ENCODE data around the gene KCNJ10.

KCNJ10 gene

DNA sequence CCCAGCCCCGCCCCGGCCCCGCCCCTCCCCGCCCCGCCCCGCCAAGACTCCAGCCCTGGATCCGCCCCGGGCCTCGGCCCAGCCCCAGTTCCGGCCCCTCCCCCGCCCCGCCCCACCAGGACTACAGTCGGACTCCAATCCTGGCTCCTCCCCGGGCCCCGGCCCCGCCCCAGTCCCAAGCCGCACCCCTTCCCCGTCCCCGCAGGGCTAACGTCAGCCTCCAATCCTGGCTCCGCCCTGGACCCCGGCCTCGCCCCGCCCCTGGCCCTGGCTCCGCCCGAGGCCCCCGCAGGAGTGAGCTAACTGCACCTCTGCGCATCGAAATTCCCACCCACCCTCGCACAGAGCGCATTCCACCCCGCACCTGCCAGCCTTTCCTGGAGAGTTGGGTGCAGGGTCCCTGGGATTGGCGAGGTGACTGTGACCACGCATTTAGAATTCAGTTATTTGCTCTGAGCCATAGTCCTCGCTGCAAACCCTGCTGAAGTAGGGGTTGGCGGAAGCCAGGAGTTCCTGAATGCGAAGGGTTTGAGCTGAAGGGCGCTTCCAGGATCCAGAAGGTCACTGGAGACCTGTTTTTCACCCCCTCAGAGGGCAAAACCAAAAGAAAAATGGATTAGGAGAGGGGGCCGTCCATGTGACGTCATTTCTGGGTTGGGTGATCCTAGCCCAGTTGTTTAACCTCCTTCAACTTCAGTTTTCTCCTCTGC lies 29.0 kb upstream of the KCNJ10 start:
- peak overlapping the region; percentile 34 for H3K4me3 ChIP-seq (replicated peaks; ENCODE audit: low read depth, low read length)
- no peak for TF ChIP-seq CTCF (IDR thresholded peaks at IDR 0.05; ENCODE audit: low read depth, low read length, missing control alignments)
- peak; percentile 56 for DNase-seq (ENCODE audit: extremely low read depth, low read depth)

- TF ChIP-seq CTCF (IDR thresholded peaks at IDR 0.05; ENCODE audit: low read depth, low read length, missing control alignments), result no peak
- DNase-seq (ENCODE audit: extremely low read depth, low read depth), result no peak
These were observed 28.2 kb upstream of the KCNJ10 start, which contains the start of gene IGSF8 for GRCh38 chr1:160097911-160098851. IGSF8 (minus strand) TSS chr1:160098619; CDS start chr1:160098472, 147 bp downstream.

GRCh38 chr1:160097151-160097910 lies 27.4 kb upstream of the KCNJ10 start:
- peak overlapping the region; percentile 54 for H3K4me3 ChIP-seq (replicated peaks; ENCODE audit: low read depth, low read length)
- no peak for TF ChIP-seq CTCF (IDR thresholded peaks at IDR 0.05; ENCODE audit: low read depth, low read length, missing control alignments)
- DNase-seq (ENCODE audit: extremely low read depth, low read depth), result no peak

More at GRCh38 chr1:160097911-160098851, 28.2 kb upstream of the KCNJ10 start, which contains the start of gene IGSF8:
- peak within 1 kb of the TSS; percentile 54 for H3K4me3 ChIP-seq (replicated peaks; ENCODE audit: low read depth, low read length)

GRCh38 chr1:160096274-160097116 lies 26.5 kb upstream of the KCNJ10 start:
- no peak for TF ChIP-seq CTCF (IDR thresholded peaks at IDR 0.05; ENCODE audit: low read depth, low read length, missing control alignments)
- no peak for DNase-seq (ENCODE audit: extremely low read depth, low read depth)
- H3K4me3 ChIP-seq (replicated peaks; ENCODE audit: low read depth, low read length), result no peak overlapping the region

DNA sequence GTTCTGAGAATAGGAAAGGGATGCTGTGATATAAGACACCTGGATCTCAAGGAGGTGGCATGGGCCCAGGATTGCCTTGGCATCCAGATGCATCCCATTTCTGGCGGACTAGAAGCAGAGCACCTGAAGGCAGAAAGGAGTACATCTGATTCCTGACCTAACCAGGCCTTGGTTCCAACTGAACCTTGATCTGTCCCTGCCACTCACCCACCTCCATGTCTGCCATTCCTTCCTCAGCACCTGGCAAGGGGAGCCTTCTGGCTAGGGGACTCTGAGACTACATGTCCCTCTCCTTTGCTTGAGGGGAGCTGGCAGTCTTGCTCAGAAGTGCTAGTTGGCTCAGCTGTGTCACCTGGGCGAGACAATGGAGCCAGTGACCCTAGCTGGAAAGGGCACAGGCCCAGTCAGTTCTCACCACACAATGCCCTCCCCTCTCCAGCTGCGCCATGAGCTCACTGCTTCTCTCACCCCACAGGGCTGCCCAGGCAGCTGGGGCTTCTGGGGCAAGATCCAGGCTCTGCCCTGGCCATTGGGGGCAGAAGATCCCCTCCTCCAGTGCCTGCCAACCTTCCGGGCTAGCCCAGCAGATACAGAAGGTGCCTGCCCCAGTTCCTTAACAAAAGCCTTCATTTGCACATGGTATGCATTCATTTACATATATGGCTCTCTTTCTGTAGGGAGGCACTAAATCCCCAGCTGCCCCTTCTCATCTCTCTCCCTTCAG lies 25.6 kb upstream of the KCNJ10 start:
- DNase-seq (ENCODE audit: extremely low read depth, low read depth), result no peak
- no peak overlapping the region for H3K4me3 ChIP-seq (replicated peaks; ENCODE audit: low read depth, low read length)
- TF ChIP-seq CTCF (IDR thresholded peaks at IDR 0.05; ENCODE audit: low read depth, low read length, missing control alignments), result no peak

Measured in HFF-Myc (cell line).